HG03066 (cell line): ENCODE data around the gene FSIP2.
"Not testable (repeated sequence)": the region's sequence is repeated elsewhere in the genome, so short reads cannot be mapped to it uniquely, and the experiment has no call there.

Experiments used
- ATAC-seq: cut with Tn5 transposase; IDR thresholded peaks from one replicate; pipeline ENCODE4 v1.9.1; 2021; ENCODE audit warnings: low read depth; ENCODE audit not compliant: unreplicated experiment

Gene FSIP2

GRCh38 chr2:185796758-185797157 lies 58.2 kb downstream of the FSIP2 start:
- no peak for ATAC-seq

- ATAC-seq = no peak
These were observed 64.3 kb downstream of the FSIP2 start for GRCh38 chr2:185802926-185803325.

GRCh38 chr2:185806783-185807182 lies 68.2 kb downstream of the FSIP2 start:
- no peak for ATAC-seq

GRCh38 chr2:185807351-185807750 lies 68.7 kb downstream of the FSIP2 start:
- no peak for ATAC-seq

- no peak for ATAC-seq
These were observed 73.0 kb downstream of the FSIP2 start for GRCh38 chr2:185811580-185811979.

DNA sequence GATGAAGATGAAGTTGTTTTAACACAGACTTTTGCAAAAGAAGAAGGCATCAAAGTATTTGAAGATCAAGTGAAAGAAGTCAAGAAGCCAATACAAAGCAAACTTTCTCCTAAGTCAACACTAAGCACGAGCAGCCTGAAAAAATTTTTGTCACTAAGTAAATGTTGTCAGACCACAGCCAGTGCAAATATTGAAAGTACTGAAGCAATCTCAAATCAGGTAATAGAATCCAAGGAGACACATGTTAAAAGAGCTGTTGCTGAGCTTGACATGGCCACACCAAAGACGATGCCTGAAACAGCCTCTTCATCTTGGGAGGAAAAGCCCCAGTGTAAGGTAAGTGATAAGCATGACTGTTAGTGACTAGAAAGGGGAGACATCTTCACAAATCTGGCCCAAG lies 75.1 kb downstream of the FSIP2 start:
- ATAC-seq = no peak

- ATAC-seq = no peak
These were observed 79.4 kb downstream of the FSIP2 start for GRCh38 chr2:185817991-185818390.

GRCh38 chr2:185821467-185821866 lies 82.9 kb downstream of the FSIP2 start:
- ATAC-seq = no peak

- no peak for ATAC-seq
These were observed 85.2 kb downstream of the FSIP2 start for GRCh38 chr2:185823773-185824172.

DNA sequence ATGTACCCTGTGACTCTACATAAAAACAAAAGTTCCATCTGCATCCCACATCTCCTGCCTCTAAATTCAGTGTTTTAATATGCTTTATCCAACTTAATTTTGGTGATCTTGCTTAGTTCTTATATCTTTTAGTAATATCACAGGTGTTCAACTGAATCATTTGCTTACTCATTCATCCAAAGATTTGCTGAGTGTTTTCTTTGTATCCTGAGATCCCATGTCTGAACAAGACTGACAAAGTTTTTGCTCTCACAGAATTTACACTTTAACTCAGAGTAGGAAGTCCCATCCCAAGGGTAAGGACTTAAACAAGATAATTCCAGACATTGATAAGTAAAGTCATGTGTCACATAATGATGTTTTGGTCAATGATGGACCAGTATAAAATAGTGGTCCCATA lies 87.0 kb downstream of the FSIP2 start:
- ATAC-seq = no peak

- ATAC-seq = no peak
These were observed 89.7 kb downstream of the FSIP2 start for GRCh38 chr2:185828326-185828725.

- ATAC-seq = no peak
These were observed 95.3 kb downstream of the FSIP2 start for GRCh38 chr2:185833864-185834263.

- ATAC-seq = no peak
These were observed 97.4 kb downstream of the FSIP2 start for GRCh38 chr2:185835974-185836373.

DNA sequence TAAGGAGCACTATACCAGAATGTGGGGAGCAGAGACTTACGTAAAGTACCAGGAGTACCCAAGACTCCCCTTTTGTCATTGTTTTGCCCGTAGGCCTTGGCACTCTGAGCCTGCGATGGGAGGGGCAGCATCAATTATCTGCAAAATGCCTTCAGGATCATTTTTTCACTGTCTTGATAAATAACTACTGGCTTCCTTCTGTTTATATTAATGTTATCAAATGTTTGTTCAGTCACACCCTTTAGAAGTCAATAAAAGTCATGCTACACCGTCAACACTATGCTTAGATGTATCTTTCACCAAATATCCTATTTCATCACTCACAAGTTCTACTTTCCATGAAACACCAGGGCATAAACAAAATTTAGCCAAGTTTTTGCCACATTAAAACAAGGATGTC lies 116.3 kb downstream of the FSIP2 start:
- no peak for ATAC-seq

- ATAC-seq = no peak
These were observed 119.1 kb downstream of the FSIP2 start for GRCh38 chr2:185857691-185858090.

DNA sequence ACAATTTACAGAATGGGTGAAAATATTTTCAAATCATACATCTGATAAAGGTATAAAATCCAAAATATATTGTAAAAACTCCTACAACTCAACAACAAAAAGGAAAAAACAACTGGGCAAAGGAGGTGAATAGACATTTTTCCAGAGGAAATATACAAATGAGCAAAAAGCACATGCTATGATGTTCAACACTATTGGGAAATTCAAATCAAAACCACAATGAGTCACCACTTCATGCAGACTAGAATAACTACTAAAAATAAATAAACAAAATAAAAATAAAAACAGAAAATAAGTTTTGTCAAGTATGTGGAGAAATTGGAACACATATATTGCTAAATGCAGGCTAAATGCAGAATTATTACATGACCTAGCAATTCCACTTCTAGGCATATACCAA lies 120.9 kb downstream of the FSIP2 start:
- no peak for ATAC-seq

GRCh38 chr2:185860321-185860720 lies 121.7 kb downstream of the FSIP2 start:
- no peak for ATAC-seq

DNA sequence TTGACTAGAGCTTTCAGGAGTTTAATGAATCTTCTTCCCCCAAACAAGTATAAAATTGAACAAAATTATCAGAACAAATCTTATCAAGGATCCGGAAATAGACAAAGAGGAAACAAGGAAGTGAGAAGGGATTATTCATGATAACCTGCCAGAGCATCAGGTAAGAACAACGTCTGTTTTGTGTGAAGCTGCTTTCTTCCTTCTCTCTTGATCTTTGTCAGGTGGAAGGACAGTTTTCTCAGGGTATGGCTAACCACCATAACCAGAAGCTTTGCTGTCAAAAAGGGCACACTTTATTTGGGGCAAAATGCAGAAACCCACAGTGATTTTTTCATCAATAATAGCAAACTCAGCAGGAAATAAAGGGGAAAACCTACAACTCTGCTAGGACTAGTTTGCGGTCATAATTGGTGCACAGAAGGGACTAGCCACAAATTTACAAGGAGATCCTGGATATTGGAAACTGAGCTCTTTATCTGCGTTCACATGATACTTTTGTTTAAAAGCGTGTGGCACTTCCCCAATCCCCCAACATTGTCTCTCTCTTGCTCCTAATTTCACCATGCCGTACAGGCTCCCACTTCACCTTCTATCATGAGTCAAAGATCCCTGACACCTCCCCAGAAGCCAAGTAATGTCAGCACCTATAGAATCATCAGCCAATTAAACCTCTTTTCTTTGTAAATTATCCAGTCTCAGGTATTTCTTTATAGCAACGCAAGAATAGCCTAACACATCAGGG lies 124.2 kb downstream of the FSIP2 start:
- ATAC-seq = no peak

DNA sequence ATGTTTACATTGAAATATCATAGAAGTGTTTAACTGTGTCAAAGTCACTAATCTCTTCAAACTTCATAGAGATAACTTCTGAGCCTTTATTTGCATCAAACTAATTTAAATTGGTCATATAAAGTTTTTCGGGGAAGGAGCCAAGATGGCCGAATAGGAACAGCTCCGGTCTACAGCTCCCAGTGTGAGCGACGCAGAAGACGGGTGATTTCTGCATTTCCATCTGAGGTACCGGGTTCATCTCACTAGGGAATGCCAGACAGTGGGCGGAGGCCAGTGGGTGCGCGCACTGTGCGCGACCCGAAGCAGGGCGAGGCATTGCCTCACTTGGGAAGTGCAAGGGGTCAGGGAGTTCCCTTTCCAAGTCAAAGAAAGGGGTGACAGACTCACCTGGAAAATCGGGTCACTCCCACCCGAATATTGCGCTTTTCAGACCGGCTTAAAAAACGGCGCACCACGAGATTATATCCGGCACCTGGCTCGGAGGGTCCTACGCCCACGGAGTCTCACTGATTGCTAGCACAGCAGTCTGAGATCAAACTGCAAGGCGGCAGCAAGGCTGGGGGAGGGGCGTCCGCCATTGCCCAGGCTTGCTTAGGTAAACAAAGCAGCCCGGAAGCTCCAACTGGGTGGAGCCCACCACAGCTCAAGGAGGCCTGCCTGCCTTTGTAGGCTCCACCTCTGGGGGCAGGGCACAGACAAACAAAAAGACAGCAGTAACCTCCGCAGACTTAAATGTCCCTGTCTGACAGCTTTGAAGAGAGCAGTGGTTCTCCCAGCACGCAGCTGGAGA lies 126.1 kb downstream of the FSIP2 start:
- not testable (repeated sequence) for ATAC-seq

DNA sequence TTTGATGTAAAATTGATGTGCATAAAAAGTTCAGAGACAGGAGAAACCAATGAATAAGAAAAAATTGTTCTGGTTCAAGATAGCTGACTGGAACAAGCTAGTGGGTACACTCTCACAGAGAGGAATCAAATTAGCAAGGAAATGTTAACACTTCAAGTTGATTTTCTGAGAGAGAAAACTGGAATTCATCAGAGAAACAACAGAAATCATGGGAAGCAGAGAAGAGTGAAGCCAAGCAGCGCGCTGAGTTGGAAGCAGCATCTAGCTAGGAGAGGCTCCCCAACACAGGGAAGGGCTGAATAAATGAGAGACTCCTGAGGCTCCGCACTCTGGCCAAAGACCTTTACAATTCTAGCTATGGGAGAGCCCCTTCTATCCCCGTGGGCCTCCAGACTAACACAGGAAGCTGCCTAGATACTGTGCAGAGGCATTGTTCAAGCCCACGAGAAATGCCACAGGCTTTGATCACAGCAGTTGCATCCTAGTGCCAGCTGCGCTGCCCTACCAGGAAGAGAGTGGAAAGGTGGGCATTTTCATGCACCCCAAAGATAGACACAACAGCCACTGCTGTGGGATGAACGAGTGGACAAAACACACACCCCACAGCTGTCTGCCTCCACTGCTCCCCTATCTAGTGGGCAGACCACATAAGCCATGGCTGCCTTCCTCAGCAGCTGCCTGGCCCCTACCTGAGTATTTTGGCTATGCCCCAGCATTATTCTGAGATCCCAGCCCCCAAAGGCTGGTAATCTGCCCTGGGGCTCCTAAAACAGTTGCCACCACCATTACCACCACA lies 136.7 kb downstream of the FSIP2 start:
- no peak for ATAC-seq

GRCh38 chr2:185876234-185876633 lies 137.6 kb downstream of the FSIP2 start:
- ATAC-seq = no peak
